Cortex of kidney (tissue), 1 donor: ENCODE measurements around the gene EPN2.

Source experiments
- DNase-seq: peaks from one replicate; lab custom pipeline; 2025; lab: John Stamatoyannopoulos, UW

The EPN2 gene

GRCh38 chr17:19381741-19382444 lies 144.7 kb downstream of the EPN2 start:
- no peak for DNase-seq

- DNase-seq, result no peak
Observed at GRCh38 chr17:19382531-19383444, 145.6 kb downstream of the EPN2 start.

- DNase-seq, result no peak
Observed at GRCh38 chr17:19383681-19384470, 146.7 kb downstream of the EPN2 start.

- DNase-seq, result no peak
Observed at GRCh38 chr17:19384723-19385391, 147.7 kb downstream of the EPN2 start.

GRCh38 chr17:19385521-19385983 lies 148.4 kb downstream of the EPN2 start:
- no peak for DNase-seq
